Renal pelvis (tissue), 12 donors: Measurements from ENCODE around the gene FKBP1A. TPM values are rescaled to one million over a fixed set of nuclear protein-coding genes. Genes with fewer than 3 reads are reported as not detected.

ENCODE experiments used
- DNase-seq: peaks from one replicate; pipeline ENCODE4 v3.0.0-alpha.2; 2013
- long read RNA-seq, 16 experiments: transcript quantifications; one replicate each; lab custom pipeline, GENCODE V29; 2026
- polyA plus RNA-seq, 3 donors: library from polyadenylated mRNA; unstranded; fragments of 120-200 nt; gene quantifications; one replicate each; pipeline ENCODE4 v1.2.1, GENCODE V29; 2013; ENCODE audit not compliant: insufficient read length in 3 of 3

The FKBP1A gene
- 100 to 1,000 TPM; 340 to 380 (median 358) TPM for polyA plus RNA-seq
- long read RNA-seq, donor 1, transcript FKBP1A-203 (4 exons, 976 nt): minor isoform, 8 of 146 reads
- long read RNA-seq, donor 1, transcript FKBP1A-204 (5 exons, 1,622 nt): major isoform, 98 of 146 reads
- long read RNA-seq, donor 1, transcript FKBP1A-202 (4 exons, 747 nt): minor isoform, 9 of 146 reads
- long read RNA-seq, donor 1, partial matches to known transcripts: 7 of 146 reads
- long read RNA-seq, donor 1, other reads (novel, unspliced or antisense): 21 of 146 reads
- long read RNA-seq, donor 2, transcript FKBP1A-204 (5 exons, 1,622 nt): major isoform, 176 of 226 reads
- long read RNA-seq, donor 2, transcript FKBP1A-202 (4 exons, 747 nt): minor isoform, 19 of 226 reads
- long read RNA-seq, donor 2, transcript FKBP1A-211 (4 exons, 1,518 nt): minor isoform, 5 of 226 reads
- long read RNA-seq, donor 2, partial matches to known transcripts: 6 of 226 reads
- long read RNA-seq, donor 2, other reads (novel, unspliced or antisense): 12 of 226 reads
- long read RNA-seq, donor 3, transcript FKBP1A-204 (5 exons, 1,622 nt): major isoform, 107 of 119 reads
- long read RNA-seq, donor 3, partial matches to known transcripts: 0 of 119 reads
- long read RNA-seq, donor 3, other reads (novel, unspliced or antisense): 0 of 119 reads
- long read RNA-seq, donor 4, transcript FKBP1A-202 (4 exons, 747 nt): minor isoform, 24 of 199 reads
- long read RNA-seq, donor 4, transcript FKBP1A-203 (4 exons, 976 nt): minor isoform, 8 of 199 reads
- long read RNA-seq, donor 4, transcript FKBP1A-204 (5 exons, 1,622 nt): major isoform, 145 of 199 reads
- long read RNA-seq, donor 4, partial matches to known transcripts: 6 of 199 reads
- long read RNA-seq, donor 4, other reads (novel, unspliced or antisense): 11 of 199 reads
- long read RNA-seq, donor 5, transcript FKBP1A-202 (4 exons, 747 nt): minor isoform, 7 of 78 reads
- long read RNA-seq, donor 5, transcript FKBP1A-204 (5 exons, 1,622 nt): major isoform, 69 of 78 reads
- long read RNA-seq, donor 5, partial matches to known transcripts: 0 of 78 reads
- long read RNA-seq, donor 5, other reads (novel, unspliced or antisense): 0 of 78 reads
- long read RNA-seq, donor 6, transcript FKBP1A-204 (5 exons, 1,622 nt): major isoform, 134 of 154 reads
- long read RNA-seq, donor 6, transcript FKBP1A-202 (4 exons, 747 nt): minor isoform, 6 of 154 reads
- long read RNA-seq, donor 6, partial matches to known transcripts: 0 of 154 reads
- long read RNA-seq, donor 6, other reads (novel, unspliced or antisense): 5 of 154 reads
- long read RNA-seq, donor 7, transcript FKBP1A-204 (5 exons, 1,622 nt): major isoform, 127 of 510 reads
- long read RNA-seq, donor 7, transcript FKBP1A-203 (4 exons, 976 nt): minor isoform, 6 of 510 reads
- long read RNA-seq, donor 7, transcript FKBP1A-202 (4 exons, 747 nt): minor isoform, 13 of 510 reads
- long read RNA-seq, donor 7, partial matches to known transcripts: 352 of 510 reads
- long read RNA-seq, donor 7, other reads (novel, unspliced or antisense): 11 of 510 reads
- long read RNA-seq, donor 8, transcript FKBP1A-204 (5 exons, 1,622 nt): major isoform, 51 of 212 reads
- long read RNA-seq, donor 8, transcript FKBP1A-202 (4 exons, 747 nt): minor isoform, 6 of 212 reads
- long read RNA-seq, donor 8, partial matches to known transcripts: 152 of 212 reads
- long read RNA-seq, donor 8, other reads (novel, unspliced or antisense): 0 of 212 reads
- long read RNA-seq, donor 9, transcript FKBP1A-203 (4 exons, 976 nt): minor isoform, 5 of 184 reads
- long read RNA-seq, donor 9, transcript FKBP1A-202 (4 exons, 747 nt): minor isoform, 12 of 184 reads
- long read RNA-seq, donor 9, transcript FKBP1A-204 (5 exons, 1,622 nt): major isoform, 147 of 184 reads
- long read RNA-seq, donor 9, partial matches to known transcripts: 7 of 184 reads
- long read RNA-seq, donor 9, other reads (novel, unspliced or antisense): 12 of 184 reads
- long read RNA-seq, donor 10, transcript FKBP1A-204 (5 exons, 1,622 nt): major isoform, 96 of 129 reads
- long read RNA-seq, donor 10, transcript FKBP1A-202 (4 exons, 747 nt): minor isoform, 13 of 129 reads
- long read RNA-seq, donor 10, partial matches to known transcripts: 14 of 129 reads
- long read RNA-seq, donor 10, other reads (novel, unspliced or antisense): 0 of 129 reads
- long read RNA-seq, donor 11, transcript FKBP1A-204 (5 exons, 1,622 nt): major isoform, 90 of 98 reads
- long read RNA-seq, donor 11, partial matches to known transcripts: 0 of 98 reads
- long read RNA-seq, donor 11, other reads (novel, unspliced or antisense): 0 of 98 reads
- long read RNA-seq, donor 12, transcript FKBP1A-202 (4 exons, 747 nt): minor isoform, 19 of 175 reads
- long read RNA-seq, donor 12, transcript FKBP1A-204 (5 exons, 1,622 nt): major isoform, 141 of 175 reads
- long read RNA-seq, donor 12, partial matches to known transcripts: 5 of 175 reads
- long read RNA-seq, donor 12, other reads (novel, unspliced or antisense): 0 of 175 reads
- long read RNA-seq, donor 13, transcript FKBP1A-204 (5 exons, 1,622 nt): major isoform, 51 of 61 reads
- long read RNA-seq, donor 13, transcript FKBP1A-202 (4 exons, 747 nt): minor isoform, 5 of 61 reads
- long read RNA-seq, donor 13, partial matches to known transcripts: 0 of 61 reads
- long read RNA-seq, donor 13, other reads (novel, unspliced or antisense): 0 of 61 reads
- long read RNA-seq, donor 14, transcript FKBP1A-202 (4 exons, 747 nt): minor isoform, 16 of 597 reads
- long read RNA-seq, donor 14, transcript FKBP1A-203 (4 exons, 976 nt): minor isoform, 6 of 597 reads
- long read RNA-seq, donor 14, transcript FKBP1A-204 (5 exons, 1,622 nt): major isoform, 190 of 597 reads
- long read RNA-seq, donor 14, partial matches to known transcripts: 357 of 597 reads
- long read RNA-seq, donor 14, other reads (novel, unspliced or antisense): 20 of 597 reads
- long read RNA-seq, donor 15, transcript FKBP1A-202 (4 exons, 747 nt): minor isoform, 17 of 249 reads
- long read RNA-seq, donor 15, transcript FKBP1A-204 (5 exons, 1,622 nt): major isoform, 194 of 249 reads
- long read RNA-seq, donor 15, partial matches to known transcripts: 14 of 249 reads
- long read RNA-seq, donor 15, other reads (novel, unspliced or antisense): 13 of 249 reads
- long read RNA-seq, donor 16, transcript FKBP1A-204 (5 exons, 1,622 nt): major isoform, 160 of 193 reads
- long read RNA-seq, donor 16, transcript FKBP1A-202 (4 exons, 747 nt): minor isoform, 5 of 193 reads
- long read RNA-seq, donor 16, partial matches to known transcripts: 14 of 193 reads
- long read RNA-seq, donor 16, other reads (novel, unspliced or antisense): 6 of 193 reads

- DNase-seq: peak; percentile 90
These were observed at the start of gene FKBP1A for GRCh38 chr20:1392693-1393506. TSS of gene FKBP1A (minus strand) at chr20:1393054. CDS start at chr20:1392998, 56 bp downstream.

DNA sequence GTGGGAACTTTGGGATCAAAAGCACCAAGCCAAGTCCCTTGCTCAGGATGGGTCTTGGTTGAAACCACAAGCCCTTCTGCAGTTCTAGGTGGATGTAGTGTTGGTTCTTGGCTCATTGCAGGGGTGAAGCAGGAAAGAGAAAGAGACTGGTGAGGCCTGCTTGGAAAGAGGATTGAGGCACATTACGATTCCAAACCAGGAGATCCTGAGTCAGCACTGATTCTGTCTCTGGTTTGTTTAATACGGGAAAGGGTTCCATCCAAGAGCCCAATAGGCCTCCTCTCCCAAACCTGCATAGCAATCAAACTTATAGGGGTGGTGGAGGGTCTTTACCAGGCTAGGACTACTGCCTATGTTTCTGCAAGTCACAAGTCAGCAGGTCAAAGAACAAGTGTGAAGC lies 49.5 kb upstream of the FKBP1A start:
- no peak for DNase-seq

- no peak for DNase-seq
These were observed 48.3 kb upstream of the FKBP1A start for GRCh38 chr20:1441133-1441532.

DNA sequence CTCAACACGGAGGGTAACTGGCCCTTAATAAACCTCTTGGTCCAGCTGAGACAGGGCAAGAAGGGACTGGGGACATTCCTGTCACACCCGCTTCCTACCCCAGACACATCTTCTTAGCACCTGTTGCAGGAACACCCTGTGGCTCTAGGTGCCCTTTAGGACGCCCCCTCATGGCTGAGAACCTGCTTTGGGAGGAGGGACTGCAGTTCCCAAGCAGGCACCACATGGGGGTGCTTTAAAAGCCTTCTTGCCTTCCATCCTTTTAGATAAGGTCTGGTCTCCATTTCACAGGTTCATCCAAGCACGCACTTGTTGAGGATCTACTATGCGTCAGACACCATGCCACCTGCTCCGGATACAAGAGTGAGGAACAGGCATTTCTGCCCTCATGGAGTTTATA lies 47.2 kb upstream of the FKBP1A start:
- DNase-seq: no peak

DNA sequence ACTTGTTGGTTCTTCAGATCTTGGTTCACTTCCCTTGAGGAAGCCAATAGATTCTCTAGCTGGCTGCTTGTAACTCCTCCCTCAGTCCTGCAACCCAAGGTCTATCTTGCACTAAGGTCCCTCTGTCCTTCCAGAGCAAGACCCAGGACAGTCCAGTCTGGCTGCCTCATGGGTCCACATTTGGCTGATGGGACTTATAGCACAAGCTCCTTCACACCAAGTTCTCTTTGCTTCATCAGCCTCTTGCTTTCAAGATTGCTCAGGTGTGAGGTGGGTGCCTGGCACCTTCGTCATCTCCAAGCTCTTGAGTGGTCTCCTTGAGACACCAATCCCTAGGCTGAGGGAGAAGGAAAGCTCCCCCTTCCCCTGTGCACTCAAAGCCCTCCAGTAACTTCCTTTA lies 45.5 kb upstream of the FKBP1A start:
- DNase-seq: no peak

- DNase-seq: peak; percentile 51
These were observed 44.5 kb upstream of the FKBP1A start for GRCh38 chr20:1437235-1437904.

DNA sequence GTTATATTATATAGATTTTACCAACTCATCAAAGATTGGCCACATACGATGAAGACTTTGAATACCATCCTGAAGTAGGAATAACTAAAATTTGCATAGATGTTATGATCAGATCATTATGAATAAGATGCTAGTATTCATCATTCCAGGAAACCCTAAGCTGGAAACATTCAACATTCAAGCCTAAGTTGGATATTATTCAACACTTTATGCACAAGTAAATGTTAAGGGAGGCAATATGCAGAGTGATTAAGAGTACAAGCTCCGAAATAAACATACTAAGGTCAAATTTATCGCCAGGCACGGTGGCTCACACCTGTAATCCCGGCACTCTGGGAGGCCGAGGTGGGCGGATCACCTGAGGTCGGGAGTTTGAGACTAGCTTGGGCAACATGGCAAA lies 43.4 kb upstream of the FKBP1A start:
- DNase-seq: no peak

DNA sequence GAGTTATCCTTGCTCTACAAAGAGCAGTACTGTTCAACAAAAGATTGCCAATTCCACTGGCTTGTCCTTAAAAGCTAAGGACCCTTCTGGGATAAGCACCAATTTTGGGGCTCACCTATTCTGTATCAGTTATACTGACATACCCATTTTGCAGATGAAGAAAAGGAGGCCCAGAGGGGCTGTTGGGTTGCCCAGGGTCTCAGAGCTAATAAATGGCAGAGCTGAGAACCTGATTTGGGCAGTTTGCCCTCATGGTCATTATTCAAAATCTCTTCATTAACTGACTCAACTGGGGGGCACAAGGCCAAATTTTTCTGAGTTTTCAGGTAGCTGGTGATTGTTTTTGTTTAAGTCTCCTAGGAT lies 42.5 kb upstream of the FKBP1A start:
- no peak for DNase-seq

DNA sequence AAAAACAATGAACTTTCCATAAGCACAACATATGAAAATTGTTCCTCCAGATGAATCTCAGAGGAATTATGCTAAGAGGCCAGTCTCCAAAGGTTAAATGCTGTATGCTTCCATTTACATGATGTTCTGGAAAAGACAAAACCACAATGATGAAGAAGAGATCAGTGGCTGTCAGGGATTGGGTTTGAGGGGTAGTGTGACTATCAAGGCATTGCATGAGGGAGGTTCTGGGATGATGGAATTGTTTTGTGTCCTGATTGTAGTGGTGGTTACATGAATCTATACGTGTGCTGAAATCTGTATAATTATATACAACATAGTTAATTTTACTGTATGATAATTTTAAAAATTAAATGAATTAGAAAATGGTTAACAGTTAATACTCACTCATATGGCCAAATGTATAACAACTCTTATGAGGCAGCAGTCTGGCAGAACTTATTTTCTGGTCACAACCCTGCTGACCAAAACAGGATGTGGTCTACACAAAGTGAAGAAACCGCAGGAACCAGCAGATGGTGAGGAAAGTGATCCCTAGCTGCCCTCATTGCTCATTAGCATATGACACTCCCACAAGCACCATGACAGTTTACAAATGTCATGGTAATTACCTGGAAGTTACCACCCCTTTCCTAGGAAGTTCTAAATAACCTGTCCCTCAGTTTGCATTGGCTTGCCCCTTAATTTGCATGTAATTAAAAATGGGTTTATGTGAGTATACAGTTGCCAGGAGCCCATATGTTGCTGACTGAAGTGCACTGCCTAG lies 41.9 kb upstream of the FKBP1A start:
- no peak for DNase-seq

- no peak for DNase-seq
These were observed 38.3 kb upstream of the FKBP1A start for GRCh38 chr20:1431158-1431557.

- no peak for DNase-seq
These were observed 37.2 kb upstream of the FKBP1A start for GRCh38 chr20:1430004-1430451.

- DNase-seq: no peak
These were observed 36.4 kb upstream of the FKBP1A start for GRCh38 chr20:1429143-1429728.

DNA sequence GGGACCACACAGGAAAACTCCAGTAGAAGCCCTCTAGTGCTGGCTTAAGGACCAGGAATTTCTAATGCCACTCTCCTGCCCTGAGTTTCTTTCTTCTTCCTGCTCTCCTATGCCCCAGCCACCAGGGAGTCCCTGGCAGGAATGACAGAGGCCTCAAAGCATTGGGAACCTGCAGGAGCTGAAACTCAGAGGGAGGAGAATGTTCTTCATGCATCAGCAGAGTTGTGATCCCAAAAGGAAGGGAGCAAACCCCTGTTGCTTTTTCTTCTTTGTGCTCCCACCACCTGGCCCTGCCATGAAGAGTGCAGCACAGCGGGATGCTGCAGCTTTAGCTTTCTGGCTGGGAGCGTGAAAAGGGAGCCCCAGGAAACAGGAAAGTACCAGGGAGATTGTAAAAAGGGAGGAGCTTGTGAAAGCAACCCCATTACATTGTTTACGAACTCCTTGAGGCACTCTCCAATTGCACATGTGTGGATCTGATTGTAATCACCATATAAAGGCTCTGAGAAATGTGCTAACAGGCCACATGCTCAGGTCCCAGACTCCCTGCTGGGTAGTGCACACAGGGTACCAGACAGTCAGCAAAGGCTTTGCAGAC lies 34.7 kb upstream of the FKBP1A start:
- DNase-seq: no peak

- no peak for DNase-seq
These were observed 33.5 kb upstream of the FKBP1A start for GRCh38 chr20:1426231-1426849.
